Upper lobe of left lung (tissue), 4 donors: Measurements from ENCODE around the gene GPR89B.
"Not testable (repeated sequence)": the region's sequence is repeated elsewhere in the genome, so short reads cannot be mapped to it uniquely, and the experiment has no call there.

Source experiments
- CTCF ChIP-seq, 6 experiments: fragments of 450-650 bp in 4 of 6; fragments of 200-600 bp in 2 of 6; sonication (generic) in 2 of 6; IDR thresholded peaks; one replicate each; pipeline ENCODE4 v1.5.1; 2016 to 2019; ENCODE audit warnings: antibody characterized with exemption in 6 of 6
- POLR2AphosphoS5 ChIP-seq, 2 donors: sonication (generic); formaldehyde crosslinking; IDR thresholded peaks; one replicate each; pipeline ENCODE4 v1.5.1; 2017; ENCODE audit warnings: antibody characterized with exemption in 2 of 2

GRCh38 chr1:147964575-147964974 is 36.4 kb downstream of the GPR89B start:
- TF ChIP-seq POLR2AphosphoS5, CTCF (IDR thresholded peaks at IDR 0.05): not testable (repeated sequence)
